CD4-positive, alpha-beta T cell (primary cell): Measurements from ENCODE around the gene NME3. TPM values are rescaled to one million over a fixed set of nuclear protein-coding genes. Genes with fewer than 3 reads are reported as not detected.

Experiments used
- ATAC-seq: fragments of 200-7000 bp; cut with Tn5 transposase; one replicate; pipeline ENCODE4 v1.10.0; 2022; ENCODE audit warnings: mild to moderate bottlenecking; ENCODE audit not compliant: poor library complexity
- CTCF ChIA-PET: fragments of 350-600 bp; sonication (Branson Sonifier 250); formaldehyde crosslinking; loops from one replicate; lab custom pipeline; 2021; ENCODE audit warnings: antibody characterized with exemption, inconsistent platforms; lab: Charles Lee
- POLR2A ChIA-PET: fragments of 350-600 bp; sonication (Branson Sonifier 250); formaldehyde crosslinking; loops from one replicate; lab custom pipeline; 2021; ENCODE audit warnings: antibody characterized with exemption, inconsistent platforms; lab: Charles Lee
- DNase-seq, 14 experiments: peaks; one replicate each; pipeline ENCODE4 v3.0.0-alpha.2; 2013 to 2020; ENCODE audit warnings: mixed read lengths in 2 of 14
- H3K27ac ChIP-seq, 2 donors: one replicate each; pipeline versions ENCODE4 v1.5.1 to v1.7.0; 2013; ENCODE audit warnings: low read length in 2 of 2, low read depth in 1 of 2, mild to moderate bottlenecking in 1 of 2
- H3K27me3 ChIP-seq, 2 experiments: 1 replicate in 1 of 2; 2 replicates in 1 of 2; pipeline versions ENCODE4 v1.6.1 to v1.7.0; 2013; ENCODE audit warnings: low read length in 2 of 2, control low read depth in 1 of 2, mild to moderate bottlenecking in 1 of 2, moderate library complexity in 1 of 2; ENCODE audit not compliant: insufficient read depth in 2 of 2, control insufficient read depth in 1 of 2
- H3K36me3 ChIP-seq: one replicate; pipeline ENCODE4 v1.6.1; 2013; ENCODE audit warnings: low read length, control low read depth; ENCODE audit not compliant: insufficient read depth
- H3K4me1 ChIP-seq: one replicate; pipeline ENCODE4 v1.6.1; 2013; ENCODE audit warnings: low read length, control low read depth; ENCODE audit not compliant: insufficient read depth
- H3K4me3 ChIP-seq: one replicate; pipeline ENCODE4 v1.5.1; 2013; ENCODE audit warnings: mild to moderate bottlenecking, low read length, moderate library complexity
- H3K9me3 ChIP-seq, 2 experiments: 1 replicate in 1 of 2; 2 replicates in 1 of 2; pipeline versions ENCODE4 v1.6.1 to v1.7.0; 2013; ENCODE audit warnings: low read length in 2 of 2, mild to moderate bottlenecking in 2 of 2, control low read depth in 1 of 2, moderate library complexity in 1 of 2; ENCODE audit not compliant: control insufficient read depth in 1 of 2, insufficient read depth in 1 of 2
- H3K27ac Mint-ChIP-seq: one replicate; pipeline ENCODE4 v1.8.0; 2020; ENCODE audit warnings: mixed read lengths
- H3K27me3 Mint-ChIP-seq: one replicate; pipeline ENCODE4 v1.8.0; 2021; ENCODE audit warnings: mixed read lengths
- H3K36me3 Mint-ChIP-seq: one replicate; pipeline ENCODE4 v1.8.0; 2021; ENCODE audit warnings: low read depth, mixed read lengths
- H3K4me1 Mint-ChIP-seq: one replicate; pipeline ENCODE4 v1.8.0; 2021; ENCODE audit warnings: low read depth, mixed read lengths
- H3K4me3 Mint-ChIP-seq: one replicate; pipeline ENCODE4 v1.8.0; 2020; ENCODE audit warnings: mild to moderate bottlenecking, mixed read lengths
- H3K9me3 Mint-ChIP-seq: one replicate; pipeline ENCODE4 v1.8.0; 2020; ENCODE audit warnings: mixed read lengths
- CTCF ChIP-seq: fragments of 200-600 bp; IDR thresholded peaks from one replicate; pipeline ENCODE4 v1.8.0; 2022; ENCODE audit warnings: antibody characterized with exemption, mild to moderate bottlenecking
- intact Hi-C, 2 experiments: fragments of 100-400 bp; cut with DNase I in 1 of 2; cut with micrococcal nuclease in 1 of 2; formaldehyde crosslinking; loops; one replicate each; pipeline versions ENCODE4 v1.15.1 to v1.9.0; 2023 to 2025; cut with DNase I, micrococcal nuclease
- total RNA-seq, 174 experiments: library from RNA in 2 of 174; stranded (reverse) in 2 of 174; gene quantifications; one replicate each; pipeline ENCODE4 v1.2.3 and lab custom pipeline; 2021 to 2026

The NME3 gene
- total RNA-seq, 2 experiments from 2014 or later: 46.2 to 54.2 TPM

- Mint-ChIP-seq H3K9me3 (no peaks in the 10 kb centered on the region), H3K27me3 (no peaks in the 10 kb centered on the region), H3K27ac (no peak overlapping the region), H3K4me1 (peaks cover 26% of the 10 kb centered on the region), H3K36me3 (peaks cover 43% of the 10 kb centered on the region), H3K4me3 (no peak overlapping the region)
- TF ChIP-seq CTCF: no peak
- H3K27me3 ChIP-seq: no peaks in the 10 kb centered on the region
- ATAC-seq: no peak
- DNase-seq: no peak
- H3K27ac ChIP-seq: no peak overlapping the region
- CTCF ChIA-PET: no interaction called here
- POLR2A ChIA-PET: no interaction called here
- H3K9me3 ChIP-seq: no peaks in the 10 kb centered on the region
- peaks cover 54% of the 10 kb centered on the region for H3K36me3 ChIP-seq
- intact Hi-C loops: no loop called here
- H3K4me1 ChIP-seq: peaks cover 28% of the 10 kb centered on the region
- H3K4me3 ChIP-seq: no peak overlapping the region
Measured at GRCh38 chr16:1726661-1727502, 44.5 kb downstream of the NME3 start.

GRCh38 chr16:1724491-1724890 lies 46.9 kb downstream of the NME3 start:
- POLR2A ChIA-PET: no interaction called here

More at GRCh38 chr16:1724491-1724890, 46.9 kb downstream of the NME3 start:
- Mint-ChIP-seq H3K36me3 (peaks cover 35% of the 10 kb centered on the region), H3K4me1 (peaks cover 38% of the 10 kb centered on the region), H3K4me3 (no peak overlapping the region), H3K27me3 (no peaks in the 10 kb centered on the region), H3K27ac (no peak overlapping the region), H3K9me3 (no peaks in the 10 kb centered on the region)
- TF ChIP-seq CTCF: no peak
- CTCF ChIA-PET: interaction anchor here (0.9 to 1.2 kb wide), 2 partner anchors 46 to 361 kb away, joined by 3 to 4 read pairs; partner anchors contain the start of gene JPT2
- H3K4me1 ChIP-seq: peaks cover 44% of the 10 kb centered on the region
- peaks cover 47% of the 10 kb centered on the region for H3K36me3 ChIP-seq
- H3K4me3 ChIP-seq: no peak overlapping the region
- ATAC-seq (no peak), DNase-seq (no peak)
- H3K27ac ChIP-seq: no peak overlapping the region
- intact Hi-C loops: no loop called here
- H3K9me3 ChIP-seq: no peaks in the 10 kb centered on the region
- H3K27me3 ChIP-seq: no peaks in the 10 kb centered on the region
